Right atrium auricular region (tissue), 2 donors: ENCODE measurements around the gene OR2G3. TPM values are rescaled to one million over a fixed set of nuclear protein-coding genes. Genes with fewer than 3 reads are reported as not detected.

ENCODE experiments used
- DNase-seq: peaks from one replicate; pipeline ENCODE4 v3.0.0-alpha.2; 2019; ENCODE audit warnings: low spot score
- H3K27ac ChIP-seq, 2 donors: fragments of 200-600 bp; sonication (generic); 1 replicate in 1 of 2; 2 replicates in 1 of 2; pipeline ENCODE4 v1.5.1; 2016 to 2019
- H3K27me3 ChIP-seq, 2 donors: fragments of 200-600 bp; sonication (generic); one replicate each; pipeline versions ENCODE4 v1.5.1 to v1.6.0; 2017 to 2019
- H3K36me3 ChIP-seq: fragments of 200-600 bp; sonication (generic); one replicate; pipeline ENCODE4 v1.5.1; 2016
- H3K4me1 ChIP-seq, 2 donors: fragments of 200-600 bp; sonication (generic); one replicate each; pipeline versions ENCODE4 v1.5.1 to v1.6.0; 2017 to 2019
- H3K4me3 ChIP-seq, 2 donors: fragments of 200-600 bp; sonication (generic); 1 replicate in 1 of 2; 2 replicates in 1 of 2; pipeline ENCODE4 v1.5.1; 2017 to 2019; ENCODE audit warnings: mild to moderate bottlenecking in 1 of 2, moderate library complexity in 1 of 2
- H3K9me3 ChIP-seq, 2 donors: fragments of 200-600 bp; sonication (generic); one replicate each; pipeline ENCODE4 v1.5.1; 2019
- CTCF ChIP-seq, 2 donors: fragments of 200-600 bp; sonication (generic); IDR thresholded peaks; one replicate each; pipeline ENCODE4 v1.5.1; 2019; ENCODE audit warnings: antibody characterized with exemption in 2 of 2
- total RNA-seq, 2 donors: library from RNA; depleted of rRNA; stranded (reverse); fragments of >200 nt; gene quantifications; one replicate each; pipeline ENCODE4 v1.1.0, GENCODE V29; 2016

OR2G3 gene
- total RNA-seq, 2 donors from 2014 or later = not detected

- Histone ChIP-seq H3K27ac (no peak overlapping the region), H3K27me3 (no peaks in the 10 kb centered on the region), H3K9me3 (no peaks in the 10 kb centered on the region), H3K36me3 (no peaks in the 10 kb centered on the region), H3K4me3 (no peak overlapping the region), H3K4me1 (no peaks in the 10 kb centered on the region)
- no peak for TF ChIP-seq CTCF (IDR thresholded peaks at IDR 0.05)
- no peak for DNase-seq
These were observed 42.5 kb downstream of the OR2G3 start for GRCh38 chr1:247647864-247648263.

GRCh38 chr1:247653040-247653439 lies 47.7 kb downstream of the OR2G3 start:
- Histone ChIP-seq H3K4me3 (no peak overlapping the region), H3K36me3 (no peaks in the 10 kb centered on the region), H3K27ac (no peak overlapping the region), H3K27me3 (no peaks in the 10 kb centered on the region), H3K9me3 (no peaks in the 10 kb centered on the region), H3K4me1 (no peaks in the 10 kb centered on the region)
- DNase-seq = no peak
- TF ChIP-seq CTCF (IDR thresholded peaks at IDR 0.05) = no peak

Other genes with a start within 250 kb of the OR2G3 start
- gene NLRP3, start 189.4 kb upstream of the OR2G3 start, total RNA-seq = 1 to 10 TPM; 1.0 to 1.3 TPM
- gene OR2B11, start 147.5 kb upstream of the OR2G3 start, total RNA-seq = not detected
- gene OR2C3, start 69.1 kb upstream of the OR2G3 start, total RNA-seq = not detected
- gene GCSAML, start 56.5 kb upstream of the OR2G3 start, total RNA-seq = not detected
- gene OR2G2, start 17.2 kb upstream of the OR2G3 start, total RNA-seq = not detected
- gene OR13G1, start 74.2 kb downstream of the OR2G3 start, total RNA-seq = not detected
- gene OR6F1, start 111.1 kb downstream of the OR2G3 start, total RNA-seq = not detected
- not detected for gene OR14K1, start 133.0 kb downstream of the OR2G3 start, total RNA-seq
- gene OR14A2, start 142.6 kb downstream of the OR2G3 start, total RNA-seq = not detected
- gene OR1C1, start 155.0 kb downstream of the OR2G3 start, total RNA-seq = not detected
- gene OR14A16, start 218.5 kb downstream of the OR2G3 start, total RNA-seq = not detected
- gene OR11L1, start 236.3 kb downstream of the OR2G3 start, total RNA-seq = not detected